Measurements from ENCODE around the gene KCNMB4. TPM values are rescaled to one million over a fixed set of nuclear protein-coding genes. Genes with fewer than 3 reads are reported as not detected.

The KCNMB4 gene
- total and polyA plus RNA-seq, 2 of the 4 experiments (the other 2 are of a cell fraction): 0.90 to 1.1 TPM

- Histone ChIP-seq H4K5ac (ENCODE audit: low read depth, low read length) (no peak overlapping the region), H3K56ac (ENCODE audit: extremely low read depth, insufficient read depth, low read length) (no peak overlapping the region), H3K9ac (ENCODE audit: low read depth, low read length) (no peak overlapping the region), H2BK5ac (ENCODE audit: low read depth, low read length, poor library complexity, severe bottlenecking) (no peak overlapping the region), H3K79me1 (ENCODE audit: low read depth in 1 of 2, low read length in 2 of 2) (peaks cover 14% of the 10 kb centered on the region in 2 experiments), H3K4me3 (ENCODE audit: insufficient read depth, low read depth, low read length) (no peak overlapping the region), H2AFZ (replicated peaks; ENCODE audit: low read length, poor library complexity) (no peak overlapping the region), H3K18ac (ENCODE audit: low read depth, low read length) (no peak overlapping the region), H3K14ac (replicated peaks; ENCODE audit: low read depth, low read length) (no peak overlapping the region), H2BK15ac (ENCODE audit: low read depth, low read length) (no peak overlapping the region), H3K4me2 (ENCODE audit: low read depth, low read length) (no peak overlapping the region), H3K27ac (ENCODE audit: insufficient read depth, low read length) (no peak overlapping the region), H3K4ac (ENCODE audit: low read depth, low read length) (no peak overlapping the region), H3K9me3 (ENCODE audit: control insufficient read depth, insufficient read depth, low read length) (no peaks in the 10 kb centered on the region), H4K91ac (ENCODE audit: insufficient read depth, low read depth, low read length) (no peak overlapping the region), H3K4me1 (ENCODE audit: control insufficient read depth, insufficient read depth, low read length) (no peaks in the 10 kb centered on the region), H4K8ac (ENCODE audit: low read depth in 2 of 2, low read length in 2 of 2) (no peak overlapping the region), H3K36me3 (ENCODE audit: control insufficient read depth, insufficient read depth, low read length) (peaks cover 6% of the 10 kb centered on the region; the same call in 1 of the 2 replicates), H3K27me3 (ENCODE audit: control insufficient read depth, insufficient read depth, low read length) (no peaks in the 10 kb centered on the region), H3K9me1 (ENCODE audit: insufficient read depth, low read length) (peaks cover 4% of the 10 kb centered on the region; the same call in 1 of the 2 replicates), H4K20me1 (ENCODE audit: insufficient read depth, low read length) (no peaks in the 10 kb centered on the region), H2BK120ac (ENCODE audit: low read depth, low read length) (no peak overlapping the region), H2BK20ac (ENCODE audit: low read depth, low read length) (no peak overlapping the region), H2AK5ac (ENCODE audit: low read depth, low read length) (no peak overlapping the region), H3K23ac (ENCODE audit: low read depth, low read length) (no peak overlapping the region), H2AK9ac (replicated peaks; ENCODE audit: low read depth, low read length, poor library complexity) (no peak overlapping the region)
- CTCF ChIA-PET: interaction anchor here (0.6 to 0.9 kb wide), 3 partner anchors 9 to 68 kb away, joined by 3 read pairs; no protein-coding TSS in a partner anchor
- in situ Hi-C loops (cut with MboI; ENCODE audit: low sequenced_read_pairs): no loop called here
- intact Hi-C loops (cut with micrococcal nuclease): no loop called here
- no CpG with 5 or more reads among the region's 3 CpGs for WGBS, 2 experiments (ENCODE audit: extremely low coverage in 2 of 2, insufficient read length in 1 of 2)
- BruUV-seq (replicated peaks): no TSS peak
- DNase-seq (no peak), ATAC-seq (ENCODE audit: low read depth) (no peak)
- no peak for TF ChIP-seq CHD1 (IDR thresholded peaks at IDR 0.05; ENCODE audit: low read depth, low read length)
- POLR2A ChIA-PET (ENCODE audit: unreplicated experiment): no interaction called here
- dilution Hi-C loops (cut with HindIII; ENCODE audit: low sequenced_read_pairs, unreplicated experiment): no loop called here
Observed at GRCh38 chr12:70329728-70330127, 36.4 kb upstream of the KCNMB4 start.
